ENCODE data around the gene VN1R5.

GRCh38 chr1:247300491-247301175 is 44.8 kb downstream of the VN1R5 start:
- TF ChIP-seq CTCF (IDR thresholded peaks at IDR 0.05; ENCODE audit: extremely low read depth in 1 of 2, insufficient read depth in 1 of 2, low read depth in 1 of 2, low read length in 2 of 2) (no peak), POLR2A (IDR thresholded peaks at IDR 0.05; ENCODE audit: low read depth, low read length) (no peak), JUN (IDR thresholded peaks at IDR 0.05; ENCODE audit: borderline replicate concordance, insufficient read depth, insufficient read length, low read depth) (no peak), MAX (IDR thresholded peaks at IDR 0.05; ENCODE audit: insufficient read depth, insufficient read length) (no peak), EZH2 (IDR thresholded peaks at IDR 0.05; ENCODE audit: borderline replicate concordance, low read depth, low read length, severe bottlenecking) (no peak), MYC (IDR thresholded peaks at IDR 0.05; ENCODE audit: low read depth, low read length) (no peak)

Measured in endothelial cell of umbilical vein (primary cell).